GM12872 (cell line): Measurements from ENCODE around the gene DNLZ.

ENCODE experiments used
- TF ChIP-seq, protein P1 (sequence below): IDR thresholded peaks from 3 replicates; pipeline ENCODE4 v1.5.1; 2011; ENCODE audit warnings: low read depth, mild to moderate bottlenecking, low read length, moderate library complexity; ENCODE audit not compliant: insufficient read depth

Gene DNLZ

DNA sequence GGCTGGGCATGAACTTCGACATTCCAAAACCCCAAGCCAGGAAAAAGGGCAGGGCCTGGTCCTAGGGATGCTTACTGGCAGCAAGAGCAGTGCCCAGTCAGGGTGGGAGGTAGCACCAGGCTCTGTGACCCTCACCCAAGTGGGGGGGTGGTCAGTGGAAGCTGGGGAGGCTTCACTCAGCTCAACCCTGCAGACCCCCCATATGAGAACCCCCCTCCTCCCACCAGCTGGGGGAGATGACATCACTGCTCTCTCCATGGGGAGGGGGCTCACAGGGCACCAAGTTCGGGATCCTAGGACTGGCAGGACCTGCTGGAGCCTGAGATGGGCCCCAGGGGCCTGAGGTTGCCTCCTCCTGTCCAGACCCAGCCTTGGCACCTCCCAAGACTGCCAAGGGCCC, 4.7 kb downstream of the DNLZ start:
- TF ChIP-seq, protein P1, sequence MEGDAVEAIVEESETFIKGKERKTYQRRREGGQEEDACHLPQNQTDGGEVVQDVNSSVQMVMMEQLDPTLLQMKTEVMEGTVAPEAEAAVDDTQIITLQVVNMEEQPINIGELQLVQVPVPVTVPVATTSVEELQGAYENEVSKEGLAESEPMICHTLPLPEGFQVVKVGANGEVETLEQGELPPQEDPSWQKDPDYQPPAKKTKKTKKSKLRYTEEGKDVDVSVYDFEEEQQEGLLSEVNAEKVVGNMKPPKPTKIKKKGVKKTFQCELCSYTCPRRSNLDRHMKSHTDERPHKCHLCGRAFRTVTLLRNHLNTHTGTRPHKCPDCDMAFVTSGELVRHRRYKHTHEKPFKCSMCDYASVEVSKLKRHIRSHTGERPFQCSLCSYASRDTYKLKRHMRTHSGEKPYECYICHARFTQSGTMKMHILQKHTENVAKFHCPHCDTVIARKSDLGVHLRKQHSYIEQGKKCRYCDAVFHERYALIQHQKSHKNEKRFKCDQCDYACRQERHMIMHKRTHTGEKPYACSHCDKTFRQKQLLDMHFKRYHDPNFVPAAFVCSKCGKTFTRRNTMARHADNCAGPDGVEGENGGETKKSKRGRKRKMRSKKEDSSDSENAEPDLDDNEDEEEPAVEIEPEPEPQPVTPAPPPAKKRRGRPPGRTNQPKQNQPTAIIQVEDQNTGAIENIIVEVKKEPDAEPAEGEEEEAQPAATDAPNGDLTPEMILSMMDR: no peak

GRCh38 chr9:136358016-136358415, 5.5 kb downstream of the DNLZ start:
- TF ChIP-seq, protein P1: no peak

- TF ChIP-seq, protein P1: no peak
These were observed 6.3 kb downstream of the DNLZ start for GRCh38 chr9:136357202-136357725.

DNA sequence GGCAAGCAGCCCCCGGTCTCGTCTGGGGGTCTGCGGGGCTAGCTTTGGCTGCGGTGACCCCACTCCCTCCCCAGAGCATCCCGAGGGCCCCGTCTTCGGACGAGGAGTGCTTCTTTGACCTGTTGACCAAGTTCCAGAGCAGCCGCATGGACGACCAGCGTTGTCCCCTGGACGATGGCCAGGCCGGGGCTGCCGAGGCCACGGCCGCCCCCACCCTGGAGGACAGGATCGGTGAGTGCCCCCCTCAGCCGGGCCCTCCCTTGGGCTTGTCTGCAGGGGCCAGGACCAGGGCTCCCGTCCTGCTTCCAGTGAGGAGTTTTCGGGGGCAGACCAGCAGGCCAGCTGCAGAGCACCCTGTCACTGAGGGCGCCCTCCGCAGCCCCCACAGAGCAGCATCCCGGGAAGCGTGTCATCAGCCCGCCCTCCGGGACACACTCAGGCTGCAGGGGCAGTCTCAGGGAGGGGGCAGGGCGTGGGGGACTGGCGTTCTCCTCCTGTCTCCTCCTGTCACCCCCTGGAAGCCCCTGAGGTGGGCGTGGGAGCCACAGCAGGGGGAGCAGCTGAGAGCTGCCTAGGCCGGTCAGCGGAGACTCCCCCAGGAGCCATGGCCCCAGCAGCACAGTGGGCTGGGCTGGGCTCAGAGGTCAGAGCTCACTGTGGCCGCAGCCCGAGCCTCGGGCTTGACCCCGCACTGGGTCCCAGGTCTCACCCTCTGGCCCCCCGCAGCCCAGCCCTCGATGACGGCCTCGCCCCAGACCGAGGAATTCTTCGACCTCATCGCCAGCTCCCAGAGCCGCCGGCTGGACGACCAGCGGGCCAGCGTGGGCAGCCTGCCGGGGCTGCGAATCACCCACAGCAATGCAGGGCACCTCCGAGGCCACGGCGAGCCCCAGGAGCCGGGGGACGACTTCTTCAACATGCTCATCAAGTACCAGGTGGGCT, 7.7 kb downstream of the DNLZ start:
- TF ChIP-seq, protein P1: no peak

- TF ChIP-seq, protein P1: no peak
These were observed 8.9 kb downstream of the DNLZ start for GRCh38 chr9:136354592-136355085.

- TF ChIP-seq, protein P1: no peak
These were observed 9.6 kb downstream of the DNLZ start for GRCh38 chr9:136353757-136354488.

DNA sequence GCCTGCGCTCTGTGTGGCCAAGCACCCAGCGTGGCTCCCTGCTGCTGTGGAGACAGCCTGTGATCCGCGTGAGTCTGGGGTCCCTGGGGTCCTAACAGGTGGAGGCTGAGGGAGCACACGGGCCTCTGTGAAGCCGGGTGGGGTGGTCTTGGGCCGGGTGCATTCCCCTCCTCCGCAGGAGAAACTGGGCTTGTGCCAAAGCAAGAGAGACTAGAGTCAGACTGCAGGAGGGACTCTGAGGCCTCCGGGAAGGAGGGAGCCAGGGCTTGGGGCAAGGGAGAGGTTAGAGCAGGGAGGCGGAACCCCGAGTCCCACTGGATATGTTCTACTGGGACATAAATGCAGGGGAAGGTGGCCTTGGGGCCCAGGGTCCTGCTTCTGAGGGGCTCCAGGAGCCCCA, 10.5 kb downstream of the DNLZ start:
- TF ChIP-seq, protein P1: no peak
